22Rv1 (cell line): ENCODE data around the gene UBC.

ENCODE experiments used
- ZFX ChIP-seq: fragments of 450-650 bp; IDR thresholded peaks from 2 replicates; pipeline ENCODE4 v1.6.1; 2017; ENCODE audit warnings: antibody characterized with exemption, borderline replicate concordance
- TF ChIP-seq, protein P1 (sequence below): fragments of 450-650 bp; IDR thresholded peaks from 2 replicates; pipeline ENCODE4 v1.5.1; 2017; ENCODE audit warnings: mild to moderate bottlenecking

DNA sequence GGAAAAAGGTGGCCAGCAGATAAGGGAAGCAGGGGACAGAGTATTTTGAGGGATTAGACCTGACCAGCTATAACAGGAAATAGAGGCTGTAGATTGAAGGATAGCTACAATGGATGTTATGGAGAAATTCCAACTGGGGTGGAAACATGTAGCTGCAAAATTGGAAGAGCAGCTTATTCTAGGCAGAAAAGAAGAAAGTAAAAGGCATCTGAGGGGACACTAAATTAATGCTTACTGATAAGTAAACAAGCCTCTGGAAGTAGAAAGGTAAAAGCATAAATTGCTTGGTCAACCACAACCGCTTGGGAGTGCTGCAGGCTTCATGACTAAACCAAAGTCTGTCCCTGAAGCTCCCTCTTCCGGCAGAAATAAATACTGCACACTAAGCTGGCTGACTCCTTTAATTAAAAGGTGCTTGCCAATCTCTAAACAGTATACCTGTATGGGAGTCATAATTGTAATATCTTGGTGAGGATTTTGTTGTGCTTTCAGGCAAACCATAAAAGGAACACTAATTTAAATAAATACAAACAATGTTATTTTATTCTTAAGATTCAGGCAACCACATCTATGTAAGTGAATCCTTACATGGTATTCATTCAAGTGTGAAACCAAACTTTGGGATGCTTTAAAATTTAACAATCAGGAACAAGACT lies 7.7 kb downstream of the UBC start:
- TF ChIP-seq, protein P1, sequence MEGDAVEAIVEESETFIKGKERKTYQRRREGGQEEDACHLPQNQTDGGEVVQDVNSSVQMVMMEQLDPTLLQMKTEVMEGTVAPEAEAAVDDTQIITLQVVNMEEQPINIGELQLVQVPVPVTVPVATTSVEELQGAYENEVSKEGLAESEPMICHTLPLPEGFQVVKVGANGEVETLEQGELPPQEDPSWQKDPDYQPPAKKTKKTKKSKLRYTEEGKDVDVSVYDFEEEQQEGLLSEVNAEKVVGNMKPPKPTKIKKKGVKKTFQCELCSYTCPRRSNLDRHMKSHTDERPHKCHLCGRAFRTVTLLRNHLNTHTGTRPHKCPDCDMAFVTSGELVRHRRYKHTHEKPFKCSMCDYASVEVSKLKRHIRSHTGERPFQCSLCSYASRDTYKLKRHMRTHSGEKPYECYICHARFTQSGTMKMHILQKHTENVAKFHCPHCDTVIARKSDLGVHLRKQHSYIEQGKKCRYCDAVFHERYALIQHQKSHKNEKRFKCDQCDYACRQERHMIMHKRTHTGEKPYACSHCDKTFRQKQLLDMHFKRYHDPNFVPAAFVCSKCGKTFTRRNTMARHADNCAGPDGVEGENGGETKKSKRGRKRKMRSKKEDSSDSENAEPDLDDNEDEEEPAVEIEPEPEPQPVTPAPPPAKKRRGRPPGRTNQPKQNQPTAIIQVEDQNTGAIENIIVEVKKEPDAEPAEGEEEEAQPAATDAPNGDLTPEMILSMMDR: peak; percentile 100
- no peak for TF ChIP-seq ZFX
